Prostate gland (tissue), 2 donors: Measurements from ENCODE around the gene TMEM141. TPM values are rescaled to one million over a fixed set of nuclear protein-coding genes. Genes with fewer than 3 reads are reported as not detected.
A peak's percentile ranks its signal among the peaks of the same experiment; 100 is the strongest.
"Not testable (repeated sequence)": the region's sequence is repeated elsewhere in the genome, so short reads cannot be mapped to it uniquely, and the experiment has no call there.

Experiments
- DNase-seq: peaks from one replicate; pipeline ENCODE4 v3.0.0-alpha.2; 2019; ENCODE audit warnings: low spot score
- H3K27ac ChIP-seq, 2 donors: fragments of 200-600 bp; sonication (generic); 2 replicates each; pipeline ENCODE4 v1.5.1; 2017 to 2019
- H3K27me3 ChIP-seq: fragments of 200-600 bp; sonication (generic); replicated peaks from 2 replicates; pipeline ENCODE4 v1.5.1; 2019; ENCODE audit not compliant: insufficient read depth
- H3K36me3 ChIP-seq, 2 donors: fragments of 200-600 bp; sonication (generic); 1 replicate in 1 of 2; 2 replicates in 1 of 2; pipeline versions ENCODE4 v1.5.1 to v1.8.1; 2017 to 2019
- H3K4me1 ChIP-seq: fragments of 200-600 bp; sonication (generic); replicated peaks from 2 replicates; pipeline ENCODE4 v1.5.1; 2019
- H3K4me3 ChIP-seq, 2 donors: fragments of 200-600 bp; sonication (generic); 2 replicates each; pipeline ENCODE4 v1.5.1; 2017 to 2019
- H3K9me3 ChIP-seq: fragments of 200-600 bp; sonication (generic); 2 replicates; pipeline ENCODE4 v1.5.1; 2017
- POLR2A ChIP-seq: fragments of 450-650 bp; IDR thresholded peaks from one replicate; pipeline ENCODE4 v1.6.1; 2016; ENCODE audit warnings: antibody characterized with exemption, mild to moderate bottlenecking
- POLR2AphosphoS5 ChIP-seq: sonication (generic); formaldehyde crosslinking; IDR thresholded peaks from one replicate; pipeline ENCODE4 v1.6.1; 2017; ENCODE audit warnings: antibody characterized with exemption
- WGBS: methylation state at CpG from one replicate; pipeline ENCODE4 v1.1.5; 2018; 5-methylcytosine and 5-hydroxymethylcytosine counted together
- intact Hi-C: fragments of 100-400 bp; cut with DNase I; formaldehyde crosslinking; loops from one replicate; pipeline ENCODE4 v1.14.2; 2022
- total RNA-seq, 2 donors: library from RNA; depleted of rRNA; stranded (reverse); fragments of >200 nt; gene quantifications; one replicate each; pipeline ENCODE4 v1.1.0, GENCODE V29; 2016
- TF ChIP-seq, protein P1 (sequence below), 4 experiments: fragments of 200-600 bp in 2 of 4; fragments of 450-650 bp in 2 of 4; sonication (generic) in 2 of 4; IDR thresholded peaks; 1 replicate in 3 of 4; 2 replicates in 1 of 4; pipeline ENCODE4 v1.5.1; 2016 to 2019; ENCODE audit warnings: antibody characterized with exemption in 4 of 4, mild to moderate bottlenecking in 2 of 4, moderate library complexity in 2 of 4

The TMEM141 gene
- total RNA-seq, 2 donors from 2014 or later, result 181 to 335 TPM

DNA sequence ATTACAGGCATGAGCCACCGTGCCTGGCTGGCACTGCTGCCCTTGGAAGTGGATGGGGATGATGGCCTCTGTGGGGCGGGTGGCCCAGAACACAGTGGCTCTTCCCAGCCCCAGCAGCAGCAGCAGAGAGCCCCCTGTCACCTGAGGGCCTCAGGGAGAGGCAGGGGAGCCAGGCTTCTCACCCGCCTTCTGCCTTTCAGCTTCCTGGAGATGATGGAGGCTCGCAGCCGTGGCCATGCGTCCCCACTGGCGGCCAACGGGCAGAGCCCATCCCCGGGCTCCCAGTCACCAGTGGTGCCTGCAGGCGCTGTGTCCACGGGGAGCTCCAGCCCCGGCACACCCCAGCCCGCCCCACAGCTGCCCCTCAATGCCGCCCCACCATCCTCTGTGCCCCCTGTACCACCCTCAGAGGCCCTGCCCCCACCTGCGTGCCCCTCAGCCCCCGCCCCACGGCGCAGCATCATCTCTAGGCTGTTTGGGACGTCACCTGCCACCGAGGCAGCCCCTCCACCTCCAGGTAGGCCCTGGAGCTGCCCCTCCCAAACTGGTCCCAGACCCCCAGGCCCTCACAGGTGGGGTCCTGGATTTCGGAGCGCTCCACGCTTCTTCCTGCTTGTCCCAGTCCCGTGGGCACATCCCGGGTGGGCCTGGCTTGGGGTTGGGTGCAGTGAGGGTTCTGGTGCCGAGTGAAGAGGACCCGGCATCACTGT, 46.2 kb downstream of the TMEM141 start:
- intact Hi-C loops, result no loop called here

DNA sequence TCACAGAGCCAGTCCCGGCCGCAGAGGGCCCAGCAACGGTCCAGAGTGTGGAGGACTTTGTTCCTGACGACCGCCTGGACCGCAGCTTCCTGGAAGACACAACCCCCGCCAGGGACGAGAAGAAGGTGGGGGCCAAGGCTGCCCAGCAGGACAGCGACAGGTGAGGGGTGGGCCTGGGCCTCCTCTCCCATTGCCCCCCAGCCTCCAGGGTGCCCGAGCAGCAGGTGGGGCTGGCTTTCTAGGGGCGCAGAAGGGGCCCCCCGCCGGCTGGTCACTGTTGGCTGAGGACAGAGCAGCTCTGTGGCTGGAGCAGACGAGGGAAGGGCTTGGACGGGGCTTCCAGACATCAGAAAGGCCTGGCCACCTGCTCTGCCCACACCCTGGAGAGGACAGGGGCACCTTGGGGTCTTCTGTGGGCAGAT, 46.7 kb downstream of the TMEM141 start:
- H3K9me3 ChIP-seq, result not testable (repeated sequence)
- 85% methylated on average over 15 of the region's 15 CpGs for WGBS

More for the DNA sequence above, 46.2 kb downstream of the TMEM141 start:
- Histone ChIP-seq H3K27ac (no peak overlapping the region), H3K4me1 (peaks cover 2% of the 10 kb centered on the region), H3K9me3 (no peaks in the 10 kb centered on the region), H3K36me3 (peaks cover 3 to 6% of the 10 kb centered on the region in 2 donors), H3K4me3 (no peak overlapping the region), H3K27me3 (no peaks in the 10 kb centered on the region)
- TF ChIP-seq POLR2AphosphoS5 (no peak), POLR2A (no peak)
- TF ChIP-seq, protein P1, sequence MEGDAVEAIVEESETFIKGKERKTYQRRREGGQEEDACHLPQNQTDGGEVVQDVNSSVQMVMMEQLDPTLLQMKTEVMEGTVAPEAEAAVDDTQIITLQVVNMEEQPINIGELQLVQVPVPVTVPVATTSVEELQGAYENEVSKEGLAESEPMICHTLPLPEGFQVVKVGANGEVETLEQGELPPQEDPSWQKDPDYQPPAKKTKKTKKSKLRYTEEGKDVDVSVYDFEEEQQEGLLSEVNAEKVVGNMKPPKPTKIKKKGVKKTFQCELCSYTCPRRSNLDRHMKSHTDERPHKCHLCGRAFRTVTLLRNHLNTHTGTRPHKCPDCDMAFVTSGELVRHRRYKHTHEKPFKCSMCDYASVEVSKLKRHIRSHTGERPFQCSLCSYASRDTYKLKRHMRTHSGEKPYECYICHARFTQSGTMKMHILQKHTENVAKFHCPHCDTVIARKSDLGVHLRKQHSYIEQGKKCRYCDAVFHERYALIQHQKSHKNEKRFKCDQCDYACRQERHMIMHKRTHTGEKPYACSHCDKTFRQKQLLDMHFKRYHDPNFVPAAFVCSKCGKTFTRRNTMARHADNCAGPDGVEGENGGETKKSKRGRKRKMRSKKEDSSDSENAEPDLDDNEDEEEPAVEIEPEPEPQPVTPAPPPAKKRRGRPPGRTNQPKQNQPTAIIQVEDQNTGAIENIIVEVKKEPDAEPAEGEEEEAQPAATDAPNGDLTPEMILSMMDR (IDR thresholded peaks at IDR 0.05), result no peak
- WGBS, result 91% methylated on average over 24 of the region's 27 CpGs
- no peak for DNase-seq

DNA sequence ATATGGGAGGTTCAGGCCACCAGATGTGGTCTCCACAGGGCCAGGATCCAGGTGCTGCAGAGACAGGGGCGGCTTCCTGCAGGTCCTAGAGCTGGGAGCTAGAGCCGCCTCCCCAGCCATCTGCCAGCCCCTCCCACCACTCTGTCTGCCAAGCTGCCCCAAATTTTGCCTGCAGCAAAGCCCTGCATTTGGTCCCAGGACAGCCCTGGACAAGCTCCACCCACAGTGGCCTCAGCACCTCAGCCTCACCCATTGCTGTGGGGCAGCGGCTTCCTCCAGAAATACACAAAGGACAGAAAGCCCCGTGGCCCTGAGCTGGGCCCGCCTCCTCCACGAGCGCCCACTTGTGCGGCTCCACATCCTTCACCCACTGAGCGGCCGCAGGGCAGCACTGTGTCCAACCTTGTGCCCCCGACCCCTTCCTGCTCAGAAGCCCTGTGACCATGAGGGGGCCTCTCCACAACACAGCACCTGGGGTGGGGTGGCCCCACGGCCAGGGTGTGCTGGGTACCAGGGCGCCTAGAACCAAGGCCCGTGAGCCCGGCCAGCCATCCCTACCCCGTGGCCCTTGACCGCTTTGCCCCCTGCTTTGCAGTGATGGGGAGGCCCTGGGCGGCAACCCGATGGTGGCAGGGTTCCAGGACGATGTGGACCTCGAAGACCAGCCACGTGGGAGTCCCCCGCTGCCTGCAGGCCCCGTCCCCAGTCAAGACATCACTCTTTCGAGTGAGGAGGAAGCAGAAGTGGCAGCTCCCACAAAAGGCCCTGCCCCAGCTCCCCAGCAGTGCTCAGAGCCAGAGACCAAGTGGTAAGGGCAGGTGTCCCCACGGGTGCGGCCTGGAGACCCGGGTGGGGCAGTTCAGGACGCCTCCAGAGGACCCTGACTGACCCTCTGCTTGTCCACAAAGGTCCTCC, 47.4 kb downstream of the TMEM141 start:
- DNase-seq, result no peak
- no peak for TF ChIP-seq POLR2A
- no peak for TF ChIP-seq POLR2AphosphoS5
- TF ChIP-seq, protein P1 (IDR thresholded peaks at IDR 0.05), result no peak
- 88% methylated on average over 27 of the region's 29 CpGs for WGBS
- peaks cover 6% of the 10 kb centered on the region for H3K4me1 ChIP-seq
- peaks cover 0 to 3% of the 10 kb centered on the region in 2 donors for H3K36me3 ChIP-seq
- H3K4me3 ChIP-seq, result no peak overlapping the region
- no peak overlapping the region for H3K27ac ChIP-seq
- intact Hi-C loops, result no loop called here
- no peaks in the 10 kb centered on the region for H3K9me3 ChIP-seq
- H3K27me3 ChIP-seq, result no peaks in the 10 kb centered on the region

More for the DNA sequence above, 46.7 kb downstream of the TMEM141 start:
- DNase-seq, H3K4me3 ChIP-seq, intact Hi-C loops, H3K36me3 ChIP-seq, H3K27ac ChIP-seq, H3K4me1 ChIP-seq, H3K27me3 ChIP-seq: not testable (repeated sequence)

DNA sequence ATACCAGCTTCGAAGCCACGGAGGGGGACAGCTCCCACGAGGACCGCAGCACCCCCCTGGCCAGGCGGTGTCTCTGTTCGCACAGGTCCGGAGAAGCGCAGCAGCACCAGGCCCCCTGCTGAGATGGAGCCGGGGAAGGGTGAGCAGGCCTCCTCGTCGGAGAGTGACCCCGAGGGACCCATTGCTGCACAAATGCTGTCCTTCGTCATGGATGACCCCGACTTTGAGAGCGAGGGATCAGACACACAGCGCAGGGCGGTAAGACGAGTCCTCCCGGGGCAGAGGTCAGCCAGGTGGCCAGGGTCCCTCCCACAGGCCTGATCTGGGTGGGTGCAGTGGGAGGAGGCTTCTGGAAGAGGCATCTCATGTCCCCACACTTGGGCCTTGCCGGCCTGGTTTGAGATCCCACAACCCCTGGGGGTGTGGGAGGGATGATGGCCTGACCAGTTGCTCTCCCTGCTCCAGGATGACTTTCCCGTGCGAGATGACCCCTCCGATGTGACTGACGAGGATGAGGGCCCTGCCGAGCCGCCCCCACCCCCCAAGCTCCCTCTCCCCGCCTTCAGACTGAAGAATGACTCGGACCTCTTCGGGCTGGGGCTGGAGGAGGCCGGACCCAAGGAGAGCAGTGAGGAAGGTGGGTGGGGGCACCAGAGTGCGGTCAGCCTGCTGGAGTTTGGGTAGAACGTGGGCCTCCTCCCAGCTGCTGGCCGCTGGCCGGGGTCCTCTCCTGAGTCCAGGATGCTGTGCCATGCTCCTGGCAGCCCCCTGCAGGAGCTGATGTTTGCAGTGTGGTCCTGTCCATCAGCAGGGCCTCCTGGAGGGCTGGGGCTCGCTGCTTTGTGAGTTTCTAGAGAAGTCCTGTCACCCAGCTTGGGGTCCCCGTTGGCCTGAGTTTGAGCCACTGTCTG, 48.3 kb downstream of the TMEM141 start:
- WGBS, result 83% methylated on average over 36 of the region's 36 CpGs
- Histone ChIP-seq H3K9me3 (no peaks in the 10 kb centered on the region), H3K4me3 (no peak overlapping the region), H3K27ac (peak overlapping the region in 1 of 2 donors; percentile 55), H3K4me1 (peaks cover 13% of the 10 kb centered on the region), H3K36me3 (peaks cover 0 to 3% of the 10 kb centered on the region in 2 donors), H3K27me3 (no peaks in the 10 kb centered on the region)
- DNase-seq, result no peak
- TF ChIP-seq POLR2AphosphoS5 (no peak), POLR2A (no peak)
- TF ChIP-seq, protein P1 (IDR thresholded peaks at IDR 0.05), result no peak
- intact Hi-C loops, result loop anchor here (5.0 to 10.0 kb wide), 2 partner anchors 115 to 198 kb away; no protein-coding TSS in a partner anchor
